HUES64 (cell line): ENCODE measurements around the gene CTNND2.
"Not testable (repeated sequence)": the region's sequence is repeated elsewhere in the genome, so short reads cannot be mapped to it uniquely, and the experiment has no call there.

Experiments
- H3K27ac ChIP-seq: 2 replicates; pipeline ENCODE4 v1.7.0; 2013; ENCODE audit warnings: low read depth, low read length, inconsistent platforms
- H3K27me3 ChIP-seq: 2 replicates; pipeline ENCODE4 v1.6.1; 2013; ENCODE audit warnings: mild to moderate bottlenecking, low read length; ENCODE audit not compliant: insufficient read depth
- H3K36me3 ChIP-seq: 2 replicates; pipeline ENCODE4 v1.6.1; 2013; ENCODE audit warnings: mild to moderate bottlenecking, low read length; ENCODE audit not compliant: insufficient read depth
- H3K4me1 ChIP-seq: 2 replicates; pipeline ENCODE4 v1.6.1; 2013; ENCODE audit warnings: mild to moderate bottlenecking, low read length, moderate library complexity; ENCODE audit not compliant: insufficient read depth
- H3K4me3 ChIP-seq: 2 replicates; pipeline ENCODE4 v1.5.1; 2013; ENCODE audit warnings: mild to moderate bottlenecking, low read length, moderate library complexity
- H3K9ac ChIP-seq: 2 replicates; pipeline ENCODE4 v1.6.1; 2013; ENCODE audit warnings: mild to moderate bottlenecking, low read depth, low read length
- H3K9me3 ChIP-seq: 2 replicates; pipeline ENCODE4 v1.6.1; 2013; ENCODE audit warnings: low read depth, low read length; ENCODE audit not compliant: insufficient read depth
- WGBS: fragments of 150-250, 120-280 bp; methylation state at CpG from one replicate; pipeline ENCODE4 v1.1.7; 2013; ENCODE audit warnings: missing lambda C conversion rate; 5-methylcytosine and 5-hydroxymethylcytosine counted together

The CTNND2 gene

GRCh38 chr5:11420969-11421368, 483.3 kb downstream of the CTNND2 start:
- H3K9me3 ChIP-seq, result no peaks in the 10 kb centered on the region
- no peaks in the 10 kb centered on the region for H3K27me3 ChIP-seq
- H3K36me3 ChIP-seq, result no peaks in the 10 kb centered on the region
- H3K4me1 ChIP-seq, result peaks cover under 1% of the 10 kb centered on the region; the same call in 1 of the 2 replicates
- H3K27ac ChIP-seq, result no peak overlapping the region
- H3K9ac ChIP-seq, result no peak overlapping the region
- H3K4me3 ChIP-seq, result no peak overlapping the region
- WGBS, result 92% methylated on average over 2 of the region's 2 CpGs

- H3K27ac ChIP-seq, result no peak overlapping the region
- H3K4me1 ChIP-seq, result peaks cover 6% of the 10 kb centered on the region; the same call in 1 of the 2 replicates
- H3K4me3 ChIP-seq, result no peak overlapping the region
- no peaks in the 10 kb centered on the region for H3K9me3 ChIP-seq
- H3K27me3 ChIP-seq, result no peaks in the 10 kb centered on the region
- no peak overlapping the region for H3K9ac ChIP-seq
- WGBS, result 60% methylated on average over 3 of the region's 3 CpGs
- no peaks in the 10 kb centered on the region for H3K36me3 ChIP-seq
Measured at GRCh38 chr5:11415751-11416150, 488.5 kb downstream of the CTNND2 start.

- not testable (repeated sequence) for H3K9ac ChIP-seq
- 92% methylated on average over 1 of the region's 1 CpG for whole genome bisulfite sequencing
Measured at GRCh38 chr5:11414732-11415131, 489.5 kb downstream of the CTNND2 start.

GRCh38 chr5:11411621-11412020, 492.6 kb downstream of the CTNND2 start:
- H3K9ac ChIP-seq, result no peak overlapping the region
- no peaks in the 10 kb centered on the region for H3K36me3 ChIP-seq
- H3K27ac ChIP-seq, result no peak overlapping the region
- no peak overlapping the region for H3K4me3 ChIP-seq
- peaks cover 6% of the 10 kb centered on the region; the same call in 1 of the 2 replicates for H3K4me1 ChIP-seq
- no peaks in the 10 kb centered on the region for H3K27me3 ChIP-seq
- no peaks in the 10 kb centered on the region for H3K9me3 ChIP-seq
- 86% methylated on average over 1 of the region's 2 CpGs for WGBS

More at GRCh38 chr5:11414732-11415131, 489.5 kb downstream of the CTNND2 start:
- not testable (repeated sequence) for H3K4me1 ChIP-seq, H3K36me3 ChIP-seq, H3K27ac ChIP-seq, H3K4me3 ChIP-seq, H3K27me3 ChIP-seq, H3K9me3 ChIP-seq

GRCh38 chr5:11407556-11408145, 496.6 kb downstream of the CTNND2 start:
- Histone ChIP-seq H3K9ac (no peak overlapping the region), H3K27ac (no peak overlapping the region), H3K4me1 (no peaks in the 10 kb centered on the region), H3K36me3 (no peaks in the 10 kb centered on the region; the same call in 1 of the 2 replicates), H3K4me3 (no peak overlapping the region), H3K27me3 (no peaks in the 10 kb centered on the region), H3K9me3 (no peaks in the 10 kb centered on the region)
- WGBS, result 95% methylated on average over 5 of the region's 5 CpGs

- no peaks in the 10 kb centered on the region; the same call in 1 of the 2 replicates for H3K36me3 ChIP-seq
- no peak overlapping the region for H3K9ac ChIP-seq
- no peaks in the 10 kb centered on the region for H3K27me3 ChIP-seq
- 97% methylated on average over 2 of the region's 2 CpGs for WGBS
- no peaks in the 10 kb centered on the region for H3K9me3 ChIP-seq
- H3K4me1 ChIP-seq, result no peaks in the 10 kb centered on the region
- no peak overlapping the region for H3K4me3 ChIP-seq
- no peak overlapping the region for H3K27ac ChIP-seq
Measured at GRCh38 chr5:11400316-11400715, 503.9 kb downstream of the CTNND2 start.

GRCh38 chr5:11398728-11399127, 505.5 kb downstream of the CTNND2 start:
- no peaks in the 10 kb centered on the region for H3K36me3 ChIP-seq
- H3K4me1 ChIP-seq, result no peaks in the 10 kb centered on the region
- 93% methylated on average over 3 of the region's 3 CpGs for WGBS
- no peak overlapping the region for H3K9ac ChIP-seq
- H3K27ac ChIP-seq, result no peak overlapping the region
- no peak overlapping the region for H3K4me3 ChIP-seq
- H3K27me3 ChIP-seq, result no peaks in the 10 kb centered on the region
- H3K9me3 ChIP-seq, result no peaks in the 10 kb centered on the region

- H3K27me3 ChIP-seq, result no peaks in the 10 kb centered on the region
- H3K27ac ChIP-seq, result no peak overlapping the region
- WGBS, result 95% methylated on average over 5 of the region's 8 CpGs
- no peak overlapping the region for H3K4me3 ChIP-seq
- no peaks in the 10 kb centered on the region for H3K36me3 ChIP-seq
- H3K9ac ChIP-seq, result no peak overlapping the region
- H3K9me3 ChIP-seq, result no peaks in the 10 kb centered on the region
- no peaks in the 10 kb centered on the region for H3K4me1 ChIP-seq
Measured at GRCh38 chr5:11397549-11397948, 506.7 kb downstream of the CTNND2 start.

GRCh38 chr5:11396917-11397316, 507.3 kb downstream of the CTNND2 start:
- Histone ChIP-seq H3K4me3 (no peak overlapping the region), H3K36me3 (no peaks in the 10 kb centered on the region), H3K4me1 (no peaks in the 10 kb centered on the region), H3K9ac (no peak overlapping the region), H3K27ac (no peak overlapping the region), H3K9me3 (no peaks in the 10 kb centered on the region), H3K27me3 (no peaks in the 10 kb centered on the region)
- 84% methylated on average over 5 of the region's 5 CpGs for WGBS

- Histone ChIP-seq H3K4me1 (no peaks in the 10 kb centered on the region), H3K9me3 (no peaks in the 10 kb centered on the region), H3K4me3 (no peak overlapping the region), H3K36me3 (no peaks in the 10 kb centered on the region), H3K9ac (no peak overlapping the region), H3K27me3 (no peaks in the 10 kb centered on the region), H3K27ac (no peak overlapping the region)
- WGBS, result 83% methylated on average over 5 of the region's 5 CpGs
Measured at GRCh38 chr5:11394933-11395332, 509.3 kb downstream of the CTNND2 start.

- no peak overlapping the region for H3K4me3 ChIP-seq
- H3K4me1 ChIP-seq, result peaks cover 19% of the 10 kb centered on the region
- WGBS, result 92% methylated on average over 6 of the region's 6 CpGs
- no peaks in the 10 kb centered on the region for H3K9me3 ChIP-seq
- H3K36me3 ChIP-seq, result no peaks in the 10 kb centered on the region
- H3K27ac ChIP-seq, result no peak overlapping the region
- H3K27me3 ChIP-seq, result peaks cover 36% of the 10 kb centered on the region
- H3K9ac ChIP-seq, result no peak overlapping the region
Measured at GRCh38 chr5:11390291-11390767, 513.9 kb downstream of the CTNND2 start.

- Histone ChIP-seq H3K4me1 (peaks cover 26% of the 10 kb centered on the region), H3K27me3 (peaks cover 65% of the 10 kb centered on the region), H3K27ac (no peak overlapping the region), H3K36me3 (no peaks in the 10 kb centered on the region), H3K9ac (no peak overlapping the region), H3K4me3 (no peak overlapping the region), H3K9me3 (no peaks in the 10 kb centered on the region)
- WGBS, result 87% methylated on average over 2 of the region's 3 CpGs
Measured at GRCh38 chr5:11387382-11387781, 516.9 kb downstream of the CTNND2 start.
